HUES64 (cell line): ENCODE measurements around the gene RAE1.
A peak's percentile ranks its signal among the peaks of the same experiment; 100 is the strongest.

ENCODE experiments used
- H3K27ac ChIP-seq: 2 replicates; pipeline ENCODE4 v1.7.0; 2013; ENCODE audit warnings: low read depth, low read length, inconsistent platforms
- H3K27me3 ChIP-seq: 2 replicates; pipeline ENCODE4 v1.6.1; 2013; ENCODE audit warnings: mild to moderate bottlenecking, low read length; ENCODE audit not compliant: insufficient read depth
- H3K36me3 ChIP-seq: 2 replicates; pipeline ENCODE4 v1.6.1; 2013; ENCODE audit warnings: mild to moderate bottlenecking, low read length; ENCODE audit not compliant: insufficient read depth
- H3K4me1 ChIP-seq: 2 replicates; pipeline ENCODE4 v1.6.1; 2013; ENCODE audit warnings: mild to moderate bottlenecking, low read length, moderate library complexity; ENCODE audit not compliant: insufficient read depth
- H3K4me3 ChIP-seq: 2 replicates; pipeline ENCODE4 v1.5.1; 2013; ENCODE audit warnings: mild to moderate bottlenecking, low read length, moderate library complexity
- H3K9ac ChIP-seq: 2 replicates; pipeline ENCODE4 v1.6.1; 2013; ENCODE audit warnings: mild to moderate bottlenecking, low read depth, low read length
- H3K9me3 ChIP-seq: 2 replicates; pipeline ENCODE4 v1.6.1; 2013; ENCODE audit warnings: low read depth, low read length; ENCODE audit not compliant: insufficient read depth
- WGBS: fragments of 150-250, 120-280 bp; methylation state at CpG from one replicate; pipeline ENCODE4 v1.1.7; 2013; ENCODE audit warnings: missing lambda C conversion rate; 5-methylcytosine and 5-hydroxymethylcytosine counted together

The RAE1 gene

GRCh38 chr20:57390604-57391438 lies 39.8 kb downstream of the RAE1 start, which contains the start of gene RBM38:
Gene RBM38, plus strand, starts transcription at chr20:57391396. Its CDS starts 186 bp downstream, at chr20:57391582.
- Histone ChIP-seq H3K4me1 (peaks cover 33% of the 10 kb centered on the region), H3K27me3 (peaks cover 12% of the 10 kb centered on the region), H3K9me3 (no peaks in the 10 kb centered on the region), H3K27ac (peak within 1 kb of the TSS; percentile 42; the same call in 1 of the 2 replicates), H3K4me3 (peak within 1 kb of the TSS; percentile 76), H3K36me3 (peaks cover 22% of the 10 kb centered on the region), H3K9ac (peak within 1 kb of the TSS; percentile 78)
- WGBS = 5% methylated on average over 78 of the region's 78 CpGs

DNA sequence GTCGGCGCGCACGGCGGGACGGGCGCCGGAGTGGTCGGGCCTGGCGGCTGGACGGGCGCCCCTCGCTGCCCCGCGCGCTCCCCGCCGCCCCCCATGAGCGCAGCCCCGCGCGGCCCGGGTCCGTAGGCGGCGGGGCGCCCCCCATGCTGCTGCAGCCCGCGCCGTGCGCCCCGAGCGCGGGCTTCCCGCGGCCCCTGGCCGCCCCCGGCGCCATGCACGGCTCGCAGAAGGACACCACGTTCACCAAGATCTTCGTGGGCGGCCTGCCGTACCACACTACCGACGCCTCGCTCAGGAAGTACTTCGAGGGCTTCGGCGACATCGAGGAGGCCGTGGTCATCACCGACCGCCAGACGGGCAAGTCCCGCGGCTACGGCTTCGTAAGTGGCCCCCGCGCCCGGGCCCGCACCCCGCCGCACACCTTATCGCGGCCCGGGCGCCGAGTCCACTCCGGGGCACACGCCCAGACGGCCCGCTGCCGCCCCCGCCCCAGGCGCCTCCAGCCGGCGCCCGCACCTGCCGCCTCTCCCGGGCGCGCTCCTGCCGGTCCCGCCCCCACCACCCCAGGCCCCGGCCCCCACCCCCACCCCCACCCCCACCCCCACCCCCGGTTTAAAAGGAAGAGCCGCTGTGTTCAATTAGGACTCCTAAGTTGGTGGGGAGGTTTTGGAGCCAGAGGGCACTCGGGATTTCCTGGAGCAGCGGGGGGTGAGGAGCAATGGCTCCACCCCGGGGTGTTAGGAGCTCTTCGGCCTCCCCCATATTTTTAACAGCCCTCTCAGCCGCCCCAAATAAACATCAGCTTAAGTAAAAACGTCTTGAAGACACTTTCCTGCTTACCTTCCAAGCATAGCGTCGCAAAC lies 40.6 kb downstream of the RAE1 start:
- Histone ChIP-seq H3K9ac (peak overlapping the region; percentile 78), H3K9me3 (no peaks in the 10 kb centered on the region), H3K27ac (no peak overlapping the region), H3K36me3 (peaks cover 30% of the 10 kb centered on the region), H3K27me3 (peaks cover 12% of the 10 kb centered on the region), H3K4me1 (peaks cover 38% of the 10 kb centered on the region), H3K4me3 (peak overlapping the region; percentile 76)
- WGBS = under 1% methylated on average over 83 of the region's 98 CpGs

- Histone ChIP-seq H3K4me3 (peak overlapping the region; percentile 76), H3K27ac (no peak overlapping the region), H3K36me3 (peaks cover 40% of the 10 kb centered on the region), H3K4me1 (peaks cover 38% of the 10 kb centered on the region), H3K9me3 (no peaks in the 10 kb centered on the region), H3K27me3 (peaks cover 12% of the 10 kb centered on the region), H3K9ac (peak overlapping the region; percentile 50)
- 54% methylated on average over 33 of the region's 33 CpGs for WGBS
These were observed 41.6 kb downstream of the RAE1 start for GRCh38 chr20:57392512-57393271.

- H3K27me3 ChIP-seq = peaks cover 12% of the 10 kb centered on the region
- H3K36me3 ChIP-seq = peaks cover 46% of the 10 kb centered on the region
- 90% methylated on average over 12 of the region's 14 CpGs for WGBS
- H3K9ac ChIP-seq = no peak overlapping the region
- H3K9me3 ChIP-seq = no peaks in the 10 kb centered on the region
- peak overlapping the region; percentile 76; the same call in 1 of the 2 replicates for H3K4me3 ChIP-seq
- H3K4me1 ChIP-seq = peaks cover 38% of the 10 kb centered on the region
- H3K27ac ChIP-seq = no peak overlapping the region
These were observed 42.5 kb downstream of the RAE1 start for GRCh38 chr20:57393321-57394120.

- Histone ChIP-seq H3K4me3 (no peak overlapping the region), H3K27ac (peak overlapping the region; percentile 4; the same call in 1 of the 2 replicates), H3K9me3 (no peaks in the 10 kb centered on the region), H3K4me1 (peaks cover 38% of the 10 kb centered on the region), H3K27me3 (peaks cover 12% of the 10 kb centered on the region), H3K36me3 (peaks cover 55% of the 10 kb centered on the region), H3K9ac (peak overlapping the region; percentile 20; the same call in 1 of the 2 replicates)
- 92% methylated on average over 27 of the region's 27 CpGs for WGBS
These were observed 43.3 kb downstream of the RAE1 start for GRCh38 chr20:57394121-57395082.

DNA sequence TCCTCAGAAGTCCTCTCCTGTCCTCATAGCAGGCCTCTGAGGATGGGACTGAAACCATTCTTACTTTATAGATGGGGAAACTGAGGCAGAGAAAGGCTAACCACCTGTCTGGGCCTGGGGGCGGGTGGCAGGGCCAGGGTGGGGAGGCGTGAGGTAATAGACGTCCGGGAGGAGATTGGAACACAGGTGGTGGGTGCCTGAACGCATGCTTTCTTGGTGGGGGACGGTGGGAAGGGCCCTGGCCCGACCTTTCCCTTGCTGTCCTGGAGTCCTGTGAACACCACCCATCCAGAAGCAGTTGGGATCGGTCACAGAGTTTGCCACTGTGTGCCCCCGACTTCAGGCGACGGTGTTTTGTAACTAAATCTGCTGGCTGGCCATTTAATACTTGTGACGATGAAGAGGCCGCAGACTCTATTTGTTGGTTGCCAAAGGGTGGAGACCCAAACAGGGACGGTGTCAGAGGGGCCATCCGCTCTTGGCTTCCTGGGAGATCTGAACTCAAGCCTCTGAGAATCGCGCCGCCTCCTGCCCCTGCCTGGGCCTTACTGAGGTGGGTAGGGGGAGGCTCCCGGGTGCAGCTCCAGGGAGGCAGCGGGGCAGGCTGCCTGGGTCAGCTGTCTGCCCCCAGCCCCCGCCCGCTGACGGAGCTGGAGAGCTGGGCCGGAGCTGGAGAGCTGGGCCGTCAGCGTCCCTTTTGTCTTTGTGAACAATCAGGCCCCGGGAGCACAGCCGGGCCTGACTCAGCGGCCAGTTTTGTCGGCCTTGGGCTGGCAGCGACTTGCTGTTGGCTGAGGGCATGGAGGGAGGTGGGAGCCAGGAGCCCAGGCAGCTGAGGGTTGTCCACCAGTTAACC lies 44.3 kb downstream of the RAE1 start:
- H3K27ac ChIP-seq = peak overlapping the region; percentile 67
- 58% methylated on average over 31 of the region's 31 CpGs for WGBS

DNA sequence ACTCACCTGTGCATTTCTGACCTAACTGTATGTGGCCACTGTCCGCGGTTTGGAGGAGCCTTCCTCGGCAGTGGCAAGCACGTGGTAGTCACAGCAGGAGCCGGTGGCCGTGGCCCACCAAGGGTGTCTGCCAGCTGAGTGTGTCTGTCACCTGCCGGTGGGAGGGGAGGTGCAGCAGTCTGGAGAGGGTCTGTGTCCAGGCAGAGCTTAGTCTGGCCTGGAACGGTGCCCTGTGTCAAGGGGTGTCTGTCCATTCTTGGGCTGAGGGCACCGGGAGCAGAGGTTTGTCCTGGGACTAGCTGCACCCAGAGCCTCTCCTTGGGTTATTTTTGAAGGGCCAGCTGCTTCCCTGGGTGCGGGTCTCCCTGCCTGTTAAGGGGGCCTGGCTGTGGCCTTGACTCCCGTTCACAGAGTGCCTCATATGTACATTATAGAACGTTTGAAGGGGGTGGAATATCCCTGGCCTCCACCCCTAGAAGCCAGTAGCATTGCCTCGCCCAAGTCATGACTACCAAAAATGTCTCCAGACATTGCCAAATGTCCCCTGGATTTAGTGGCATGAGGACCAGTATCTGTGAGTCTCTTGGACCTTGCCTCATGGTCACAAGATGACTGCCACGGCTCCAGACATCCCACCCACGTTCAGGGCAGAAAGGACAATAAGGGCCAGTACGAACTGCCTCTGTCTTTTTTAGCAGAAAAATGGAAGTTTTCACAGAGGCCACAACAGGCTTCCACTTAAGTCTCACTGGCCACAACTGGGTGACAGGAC lies 45.3 kb downstream of the RAE1 start:
- peaks cover 73% of the 10 kb centered on the region for H3K36me3 ChIP-seq
- peaks cover 26% of the 10 kb centered on the region for H3K4me1 ChIP-seq
- H3K27me3 ChIP-seq = no peaks in the 10 kb centered on the region
- H3K9ac ChIP-seq = no peak overlapping the region
- no peaks in the 10 kb centered on the region for H3K9me3 ChIP-seq
- no peak overlapping the region for H3K4me3 ChIP-seq
- H3K27ac ChIP-seq = peak overlapping the region; percentile 26; the same call in 1 of the 2 replicates
- WGBS = 90% methylated on average over 16 of the region's 16 CpGs

More for the DNA sequence above, 44.3 kb downstream of the RAE1 start:
- Histone ChIP-seq H3K36me3 (peaks cover 63% of the 10 kb centered on the region), H3K9ac (no peak overlapping the region), H3K4me1 (peaks cover 29% of the 10 kb centered on the region), H3K9me3 (no peaks in the 10 kb centered on the region), H3K27me3 (peaks cover 3% of the 10 kb centered on the region; the same call in 1 of the 2 replicates), H3K4me3 (no peak overlapping the region; the same call in 1 of the 2 replicates)

DNA sequence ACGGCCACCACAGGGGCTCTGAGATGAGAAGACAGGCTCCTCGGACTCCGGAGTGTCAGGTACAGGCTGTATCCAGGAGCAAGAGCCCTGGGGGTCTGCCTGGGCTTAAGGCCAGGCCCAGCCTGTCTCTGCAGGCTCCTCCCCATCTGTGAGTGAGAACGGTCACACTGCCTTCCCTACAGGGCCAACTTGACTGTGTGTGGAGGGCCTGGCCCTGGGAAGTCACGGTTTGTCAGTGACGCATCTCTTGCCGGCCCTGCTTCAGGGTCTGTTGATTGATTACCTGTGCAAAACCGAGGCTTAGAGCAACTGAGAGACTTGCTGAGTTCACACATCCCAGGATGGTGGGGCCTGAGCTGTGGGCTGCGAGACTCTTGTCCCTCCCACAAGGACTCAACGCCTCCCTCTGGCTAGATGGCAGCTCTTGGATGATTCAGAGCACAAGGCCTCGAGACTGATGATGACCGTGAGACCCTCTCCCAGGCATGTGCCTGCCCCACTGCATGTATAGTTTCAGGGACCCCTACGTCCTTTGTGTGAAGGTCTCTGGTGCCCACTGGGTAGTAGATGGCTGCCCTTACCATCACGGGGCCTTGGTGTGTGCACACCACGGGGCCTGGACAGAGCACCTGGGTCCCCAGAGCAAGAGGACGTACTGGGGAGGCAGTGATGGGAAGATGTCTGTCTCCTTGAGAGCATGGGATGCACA lies 46.1 kb downstream of the RAE1 start:
- Histone ChIP-seq H3K27ac (no peak overlapping the region), H3K9ac (no peak overlapping the region), H3K4me3 (no peak overlapping the region), H3K4me1 (peaks cover 24% of the 10 kb centered on the region), H3K27me3 (no peaks in the 10 kb centered on the region), H3K9me3 (no peaks in the 10 kb centered on the region), H3K36me3 (peaks cover 79% of the 10 kb centered on the region)
- 92% methylated on average over 16 of the region's 16 CpGs for WGBS
